HCT116 (cell line): ENCODE results near the gene COL23A1. TPM values are rescaled to one million over a fixed set of nuclear protein-coding genes. Genes with fewer than 3 reads are reported as not detected.

Experiments
- ATAC-seq: fragments of 200-7000 bp; cut with Tn5 transposase; 2 replicates; pipeline ENCODE4 v1.9.1; 2020; ENCODE audit warnings: mild to moderate bottlenecking, moderate library complexity
- BruUV-seq: library from RNA; stranded (reverse); fragments of 400-500 nt; replicated peaks from 2 replicates; lab custom pipeline; 2021; lab: Mats Ljungman, UMichigan
- CTCF ChIA-PET: fragments of 300-600 bp; sonication (Branson Sonifier 250); formaldehyde crosslinking; loops from one replicate; lab custom pipeline; 2021; ENCODE audit warnings: antibody characterized with exemption; lab: Charles Lee
- POLR2A ChIA-PET: fragments of 300-600, 350-600 bp; sonication (Branson Sonifier 250); formaldehyde crosslinking; loops from one replicate; lab custom pipeline; 2021; ENCODE audit warnings: antibody characterized with exemption; lab: Charles Lee
- RAD21 ChIA-PET, 2 experiments: fragments of 300-600 bp; sonication (Branson Sonifier 250); formaldehyde crosslinking; loops; one replicate each; lab custom pipeline; 2023; ENCODE audit warnings: low total read pairs in 2 of 2; ENCODE audit not compliant: uncharacterized antibody in 2 of 2, unreplicated experiment in 2 of 2, low non-redundant PET in 1 of 2; lab: Charles Lee
- DNase-seq: peaks from one replicate; pipeline ENCODE4 v3.0.0-alpha.2; 2010; ENCODE audit warnings: low read depth, low spot score
- H2AFZ ChIP-seq: fragments of 200-600 bp; shearing (Covaris generic), sonication (generic); 2 replicates; pipeline ENCODE4 v1.6.1; 2017; ENCODE audit warnings: low read depth, mixed run types, mixed read lengths, antibody characterized with exemption, low read length; ENCODE audit not compliant: poor library complexity, severe bottlenecking
- H3K27ac ChIP-seq: 2 replicates; pipeline ENCODE4 v1.5.1; 2012; ENCODE audit warnings: low read depth, low read length
- H3K27me3 ChIP-seq: fragments of 200-600 bp; sonication (generic); 2 replicates; pipeline ENCODE4 v1.6.1; 2016; ENCODE audit warnings: mixed run types, low read length, mixed read lengths; ENCODE audit not compliant: insufficient read depth
- H3K36me3 ChIP-seq, 2 experiments: fragments of 200-500 bp in 1 of 2; fragments of 200-600 bp in 1 of 2; sonication (Bioruptor generic) in 1 of 2; sonication (generic) in 1 of 2; 2 replicates each; pipeline versions ENCODE4 v1.5.1 to v1.6.1; 2014 to 2016; ENCODE audit warnings: low read length in 2 of 2, inconsistent platforms in 1 of 2, mixed read lengths in 1 of 2, mixed run types in 1 of 2; ENCODE audit not compliant: insufficient read depth in 2 of 2, control insufficient read depth in 1 of 2
- H3K4me1 ChIP-seq, 2 experiments: fragments of 200-600 bp in 1 of 2; sonication (generic) in 1 of 2; 2 replicates each; pipeline versions ENCODE4 v1.5.1 to v1.6.1; 2012 to 2017; ENCODE audit warnings: low read length in 2 of 2, inconsistent platforms in 1 of 2, mild to moderate bottlenecking in 1 of 2, mixed read lengths in 1 of 2, mixed run types in 1 of 2, moderate library complexity in 1 of 2; ENCODE audit not compliant: insufficient read depth in 2 of 2, control insufficient read depth in 1 of 2
- H3K4me2 ChIP-seq: fragments of 200-600 bp; sonication (generic); 2 replicates; pipeline ENCODE4 v1.6.1; 2017; ENCODE audit warnings: mixed run types, low read length, mixed read lengths
- H3K4me3 ChIP-seq, 2 experiments: fragments of 200-600 bp in 1 of 2; sonication (generic) in 1 of 2; replicated peaks in 1 of 2; 2 replicates each; pipeline ENCODE4 v1.5.1; 2011 to 2016; ENCODE audit warnings: low read length in 2 of 2, control low read depth in 1 of 2, low read depth in 1 of 2, mild to moderate bottlenecking in 1 of 2, mixed read lengths in 1 of 2, mixed run types in 1 of 2
- H3K79me2 ChIP-seq: fragments of 200-600 bp; sonication (generic); 2 replicates; pipeline ENCODE4 v1.6.1; 2017; ENCODE audit warnings: mild to moderate bottlenecking, mixed run types, low read length, moderate library complexity, mixed read lengths; ENCODE audit not compliant: insufficient read depth
- H3K9ac ChIP-seq: fragments of 200-600 bp; sonication (generic); 2 replicates; pipeline ENCODE4 v1.6.1; 2016; ENCODE audit warnings: low read length, mixed read lengths
- H3K9me2 ChIP-seq: fragments of 200-600 bp; sonication (generic), shearing (Covaris generic); 2 replicates; pipeline ENCODE4 v1.6.1; 2017; ENCODE audit warnings: mixed run types, mild to moderate bottlenecking, moderate library complexity; ENCODE audit not compliant: insufficient read depth
- H3K9me3 ChIP-seq, 2 experiments: fragments of 200-500 bp in 1 of 2; fragments of 200-600 bp in 1 of 2; sonication (Bioruptor generic) in 1 of 2; sonication (generic) in 1 of 2; 2 replicates each; pipeline ENCODE4 v1.6.1; 2014 to 2017; ENCODE audit warnings: low read length in 2 of 2, mixed read lengths in 2 of 2, inconsistent platforms in 1 of 2, low read depth in 1 of 2, mild to moderate bottlenecking in 1 of 2, mixed run types in 1 of 2, moderate library complexity in 1 of 2; ENCODE audit not compliant: control insufficient read depth in 1 of 2, insufficient read depth in 1 of 2
- H4K20me1 ChIP-seq: fragments of 200-600 bp; sonication (generic), shearing (Covaris generic); 2 replicates; pipeline ENCODE4 v1.6.1; 2017; ENCODE audit warnings: mixed run types, mild to moderate bottlenecking, moderate library complexity; ENCODE audit not compliant: insufficient read depth
- CBX3 ChIP-seq: IDR thresholded peaks from 2 replicates; pipeline ENCODE4 v1.6.1; 2012; ENCODE audit warnings: low read depth
- CEBPB ChIP-seq: IDR thresholded peaks from 2 replicates; pipeline ENCODE4 v1.6.1; 2012; ENCODE audit warnings: low read depth
- EZH2 ChIP-seq: fragments of 200-600 bp; sonication (generic); IDR thresholded peaks from 2 replicates; pipeline ENCODE4 v1.6.1; 2017; ENCODE audit warnings: antibody characterized with exemption, mixed run types
- EZH2phosphoT487 ChIP-seq: fragments of 200-600 bp; IDR thresholded peaks from 2 replicates; pipeline ENCODE4 v1.6.1; 2018; ENCODE audit warnings: antibody characterized with exemption, borderline replicate concordance
- FOSL1 ChIP-seq: IDR thresholded peaks from 2 replicates; pipeline ENCODE4 v1.6.1; 2012; ENCODE audit warnings: low read depth
- MAX ChIP-seq: IDR thresholded peaks from 2 replicates; pipeline ENCODE4 v1.6.1; 2012
- POLR2AphosphoS5 ChIP-seq: IDR thresholded peaks from 2 replicates; pipeline ENCODE4 v1.6.1; 2011; ENCODE audit warnings: mild to moderate bottlenecking, low read depth, low read length, moderate library complexity
- SIN3A ChIP-seq: IDR thresholded peaks from 2 replicates; pipeline ENCODE4 v1.6.1; 2012; ENCODE audit warnings: low read depth
- SRF ChIP-seq: IDR thresholded peaks from 2 replicates; pipeline ENCODE4 v1.6.1; 2012; ENCODE audit warnings: low read depth
- TCF7L2 ChIP-seq: IDR thresholded peaks from 2 replicates; pipeline ENCODE4 v1.7.0; 2011; ENCODE audit warnings: borderline replicate concordance, inconsistent platforms; ENCODE audit not compliant: insufficient read depth, insufficient read length; ENCODE audit errors: extremely low read depth
- YY1 ChIP-seq: IDR thresholded peaks from 2 replicates; pipeline ENCODE4 v1.6.1; 2011; ENCODE audit warnings: low read length, low read depth, moderate library complexity, mild to moderate bottlenecking; ENCODE audit not compliant: insufficient replicate concordance; ENCODE audit errors: extremely low read depth
- ZNF274 ChIP-seq: fragments of 200-500 bp; sonication (Bioruptor generic); IDR thresholded peaks from 2 replicates; pipeline ENCODE4 v1.6.1; 2014; ENCODE audit warnings: mild to moderate bottlenecking, low read depth, low read length, inconsistent platforms
- intact Hi-C: fragments of 100-400 bp; cut with micrococcal nuclease; formaldehyde crosslinking; loops from 2 replicates; pipeline ENCODE4 v1.10.0; 2022
- total RNA-seq: library from RNA; stranded (reverse); gene quantifications from one replicate; pipeline ENCODE4 v1.2.1, GENCODE V29; 2021; ENCODE audit not compliant: unreplicated experiment
- TF ChIP-seq, protein P1 (sequence below): IDR thresholded peaks from 2 replicates; pipeline ENCODE4 v1.6.1; 2011; ENCODE audit warnings: mild to moderate bottlenecking, low read length, moderate library complexity; ENCODE audit not compliant: insufficient replicate concordance; ENCODE audit errors: extremely low read depth
- TF ChIP-seq, protein P2 (sequence below): IDR thresholded peaks from 2 replicates; pipeline ENCODE4 v1.6.1; 2012; ENCODE audit warnings: low read depth

COL23A1 gene
- total RNA-seq, 1 experiment from 2014 or later, result not detected

- no TSS peak for BruUV-seq
- intact Hi-C loops, result no loop called here
- Histone ChIP-seq H3K4me1 (peaks cover 0 to 3% of the 10 kb centered on the region in 2 experiments; a peak in 1 of 4 replicates), H3K4me3 (no peak overlapping the region), H3K27ac (no peak overlapping the region), H4K20me1 (no peaks in the 10 kb centered on the region), H3K79me2 (no peaks in the 10 kb centered on the region), H3K36me3 (no peaks in the 10 kb centered on the region), H2AFZ (no peak overlapping the region), H3K9me2 (no peaks in the 10 kb centered on the region), H3K9me3 (no peaks in the 10 kb centered on the region), H3K27me3 (peaks cover 6% of the 10 kb centered on the region; the same call in 1 of the 2 replicates), H3K9ac (no peak overlapping the region), H3K4me2 (no peak overlapping the region)
- DNase-seq, result no peak
- POLR2A ChIA-PET, result no interaction called here
- CTCF ChIA-PET, result no interaction called here
- RAD21 ChIA-PET, result no interaction called here
- TF ChIP-seq YY1, result no peak
- TF ChIP-seq CBX3, result no peak
- TF ChIP-seq TCF7L2, result no peak
- TF ChIP-seq SRF, result no peak
- no peak for TF ChIP-seq MAX
- no peak for TF ChIP-seq ZNF274
- TF ChIP-seq CEBPB, result no peak
- no peak for TF ChIP-seq EZH2phosphoT487
- TF ChIP-seq EZH2, result no peak
- ATAC-seq, result no peak
These were observed 253.3 kb downstream of the COL23A1 start for GRCh38 chr5:178336889-178337288.

DNA sequence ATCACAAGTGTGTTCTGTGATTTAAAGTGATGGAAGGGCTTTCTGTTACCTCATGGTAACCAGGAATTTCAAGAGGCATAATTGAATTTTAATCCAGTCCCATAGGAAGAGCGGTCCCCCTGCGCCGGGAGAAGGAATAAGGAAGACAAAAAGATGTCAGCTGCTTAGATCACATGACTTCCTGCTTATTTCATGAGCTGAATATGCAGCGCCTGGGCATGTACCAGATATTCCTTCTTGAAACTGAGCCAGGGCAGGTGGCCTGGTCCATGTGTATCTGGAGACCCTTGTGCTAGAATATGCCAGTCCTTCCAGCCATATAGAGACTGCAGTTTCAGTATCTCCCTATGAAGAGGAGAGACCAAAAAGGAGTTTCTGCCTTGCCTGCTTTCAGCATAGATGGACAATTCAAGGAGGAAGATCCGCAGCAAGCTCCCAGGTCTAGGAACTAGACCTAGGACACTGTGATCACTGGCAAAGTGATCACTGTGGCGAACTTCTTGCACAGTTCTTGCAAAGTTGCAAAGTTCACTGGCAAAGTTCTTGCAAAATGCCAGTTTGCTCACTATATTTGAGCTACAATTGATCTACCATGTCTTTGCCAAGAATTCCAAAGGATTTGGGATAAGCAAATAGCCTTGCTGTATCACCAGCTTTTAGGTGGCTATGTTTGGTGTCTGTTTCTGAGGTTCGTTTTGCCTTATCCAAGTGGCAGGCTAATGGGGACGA, 254.7 kb downstream of the COL23A1 start:
- no peaks in the 10 kb centered on the region for H3K9me3 ChIP-seq
- H4K20me1 ChIP-seq, result no peaks in the 10 kb centered on the region
- no peaks in the 10 kb centered on the region for H3K79me2 ChIP-seq
- BruUV-seq, result no TSS peak
- CTCF ChIA-PET, result no interaction called here
- POLR2A ChIA-PET, result no interaction called here
- no peaks in the 10 kb centered on the region for H3K36me3 ChIP-seq
- DNase-seq (no peak), ATAC-seq (no peak)
- peaks cover 0 to 14% of the 10 kb centered on the region in 2 experiments; a peak in 1 of 4 replicates for H3K4me1 ChIP-seq
- H3K4me2 ChIP-seq, result no peak overlapping the region
- H3K27me3 ChIP-seq, result peaks cover 6% of the 10 kb centered on the region; the same call in 1 of the 2 replicates
- intact Hi-C loops, result no loop called here
- no peaks in the 10 kb centered on the region for H3K9me2 ChIP-seq
- RAD21 ChIA-PET, result no interaction called here
- H3K4me3 ChIP-seq, result no peak overlapping the region
- H2AFZ ChIP-seq, result no peak overlapping the region
- no peak overlapping the region for H3K27ac ChIP-seq
- H3K9ac ChIP-seq, result no peak overlapping the region
- TF ChIP-seq, protein P1, sequence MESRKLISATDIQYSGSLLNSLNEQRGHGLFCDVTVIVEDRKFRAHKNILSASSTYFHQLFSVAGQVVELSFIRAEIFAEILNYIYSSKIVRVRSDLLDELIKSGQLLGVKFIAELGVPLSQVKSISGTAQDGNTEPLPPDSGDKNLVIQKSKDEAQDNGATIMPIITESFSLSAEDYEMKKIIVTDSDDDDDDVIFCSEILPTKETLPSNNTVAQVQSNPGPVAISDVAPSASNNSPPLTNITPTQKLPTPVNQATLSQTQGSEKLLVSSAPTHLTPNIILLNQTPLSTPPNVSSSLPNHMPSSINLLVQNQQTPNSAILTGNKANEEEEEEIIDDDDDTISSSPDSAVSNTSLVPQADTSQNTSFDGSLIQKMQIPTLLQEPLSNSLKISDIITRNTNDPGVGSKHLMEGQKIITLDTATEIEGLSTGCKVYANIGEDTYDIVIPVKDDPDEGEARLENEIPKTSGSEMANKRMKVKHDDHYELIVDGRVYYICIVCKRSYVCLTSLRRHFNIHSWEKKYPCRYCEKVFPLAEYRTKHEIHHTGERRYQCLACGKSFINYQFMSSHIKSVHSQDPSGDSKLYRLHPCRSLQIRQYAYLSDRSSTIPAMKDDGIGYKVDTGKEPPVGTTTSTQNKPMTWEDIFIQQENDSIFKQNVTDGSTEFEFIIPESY, result no peak
- TF ChIP-seq, protein P2, sequence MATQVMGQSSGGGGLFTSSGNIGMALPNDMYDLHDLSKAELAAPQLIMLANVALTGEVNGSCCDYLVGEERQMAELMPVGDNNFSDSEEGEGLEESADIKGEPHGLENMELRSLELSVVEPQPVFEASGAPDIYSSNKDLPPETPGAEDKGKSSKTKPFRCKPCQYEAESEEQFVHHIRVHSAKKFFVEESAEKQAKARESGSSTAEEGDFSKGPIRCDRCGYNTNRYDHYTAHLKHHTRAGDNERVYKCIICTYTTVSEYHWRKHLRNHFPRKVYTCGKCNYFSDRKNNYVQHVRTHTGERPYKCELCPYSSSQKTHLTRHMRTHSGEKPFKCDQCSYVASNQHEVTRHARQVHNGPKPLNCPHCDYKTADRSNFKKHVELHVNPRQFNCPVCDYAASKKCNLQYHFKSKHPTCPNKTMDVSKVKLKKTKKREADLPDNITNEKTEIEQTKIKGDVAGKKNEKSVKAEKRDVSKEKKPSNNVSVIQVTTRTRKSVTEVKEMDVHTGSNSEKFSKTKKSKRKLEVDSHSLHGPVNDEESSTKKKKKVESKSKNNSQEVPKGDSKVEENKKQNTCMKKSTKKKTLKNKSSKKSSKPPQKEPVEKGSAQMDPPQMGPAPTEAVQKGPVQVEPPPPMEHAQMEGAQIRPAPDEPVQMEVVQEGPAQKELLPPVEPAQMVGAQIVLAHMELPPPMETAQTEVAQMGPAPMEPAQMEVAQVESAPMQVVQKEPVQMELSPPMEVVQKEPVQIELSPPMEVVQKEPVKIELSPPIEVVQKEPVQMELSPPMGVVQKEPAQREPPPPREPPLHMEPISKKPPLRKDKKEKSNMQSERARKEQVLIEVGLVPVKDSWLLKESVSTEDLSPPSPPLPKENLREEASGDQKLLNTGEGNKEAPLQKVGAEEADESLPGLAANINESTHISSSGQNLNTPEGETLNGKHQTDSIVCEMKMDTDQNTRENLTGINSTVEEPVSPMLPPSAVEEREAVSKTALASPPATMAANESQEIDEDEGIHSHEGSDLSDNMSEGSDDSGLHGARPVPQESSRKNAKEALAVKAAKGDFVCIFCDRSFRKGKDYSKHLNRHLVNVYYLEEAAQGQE, result no peak
- TF ChIP-seq SRF (no peak), EZH2 (no peak), SIN3A (no peak), FOSL1 (no peak), POLR2AphosphoS5 (no peak)
